ENCODE data around the gene VWA5A.

Gene VWA5A

GRCh38 chr11:124096364-124096763, 18.9 kb upstream of the VWA5A start:
- TF ChIP-seq TEAD4 (IDR thresholded peaks at IDR 0.05) (no peak), CREB1 (IDR thresholded peaks at IDR 0.05; ENCODE audit: low read depth) (no peak), TCF12 (IDR thresholded peaks at IDR 0.05; ENCODE audit: low read depth) (no peak), TAF1 (IDR thresholded peaks at IDR 0.05; ENCODE audit: low read depth) (no peak), ZBTB7A (IDR thresholded peaks at IDR 0.05; ENCODE audit: low read depth) (no peak), RAD21 (IDR thresholded peaks at IDR 0.05; ENCODE audit: low read depth) (no peak), NFIC (IDR thresholded peaks at IDR 0.05) (no peak), FOXM1 (IDR thresholded peaks at IDR 0.05; ENCODE audit: borderline replicate concordance, low read depth) (no peak), EP300 (IDR thresholded peaks at IDR 0.05; ENCODE audit: borderline replicate concordance) (no peak), YY1 (IDR thresholded peaks at IDR 0.05; ENCODE audit: low read depth) (no peak), EGR1 (IDR thresholded peaks at IDR 0.05) (no peak), CEBPB (IDR thresholded peaks at IDR 0.05) (no peak), MAX (IDR thresholded peaks at IDR 0.05) (no peak)
- TF ChIP-seq, protein P1, sequence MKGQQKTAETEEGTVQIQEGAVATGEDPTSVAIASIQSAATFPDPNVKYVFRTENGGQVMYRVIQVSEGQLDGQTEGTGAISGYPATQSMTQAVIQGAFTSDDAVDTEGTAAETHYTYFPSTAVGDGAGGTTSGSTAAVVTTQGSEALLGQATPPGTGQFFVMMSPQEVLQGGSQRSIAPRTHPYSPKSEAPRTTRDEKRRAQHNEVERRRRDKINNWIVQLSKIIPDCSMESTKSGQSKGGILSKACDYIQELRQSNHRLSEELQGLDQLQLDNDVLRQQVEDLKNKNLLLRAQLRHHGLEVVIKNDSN (IDR thresholded peaks at IDR 0.05), result no peak
- TF ChIP-seq, protein P2, sequence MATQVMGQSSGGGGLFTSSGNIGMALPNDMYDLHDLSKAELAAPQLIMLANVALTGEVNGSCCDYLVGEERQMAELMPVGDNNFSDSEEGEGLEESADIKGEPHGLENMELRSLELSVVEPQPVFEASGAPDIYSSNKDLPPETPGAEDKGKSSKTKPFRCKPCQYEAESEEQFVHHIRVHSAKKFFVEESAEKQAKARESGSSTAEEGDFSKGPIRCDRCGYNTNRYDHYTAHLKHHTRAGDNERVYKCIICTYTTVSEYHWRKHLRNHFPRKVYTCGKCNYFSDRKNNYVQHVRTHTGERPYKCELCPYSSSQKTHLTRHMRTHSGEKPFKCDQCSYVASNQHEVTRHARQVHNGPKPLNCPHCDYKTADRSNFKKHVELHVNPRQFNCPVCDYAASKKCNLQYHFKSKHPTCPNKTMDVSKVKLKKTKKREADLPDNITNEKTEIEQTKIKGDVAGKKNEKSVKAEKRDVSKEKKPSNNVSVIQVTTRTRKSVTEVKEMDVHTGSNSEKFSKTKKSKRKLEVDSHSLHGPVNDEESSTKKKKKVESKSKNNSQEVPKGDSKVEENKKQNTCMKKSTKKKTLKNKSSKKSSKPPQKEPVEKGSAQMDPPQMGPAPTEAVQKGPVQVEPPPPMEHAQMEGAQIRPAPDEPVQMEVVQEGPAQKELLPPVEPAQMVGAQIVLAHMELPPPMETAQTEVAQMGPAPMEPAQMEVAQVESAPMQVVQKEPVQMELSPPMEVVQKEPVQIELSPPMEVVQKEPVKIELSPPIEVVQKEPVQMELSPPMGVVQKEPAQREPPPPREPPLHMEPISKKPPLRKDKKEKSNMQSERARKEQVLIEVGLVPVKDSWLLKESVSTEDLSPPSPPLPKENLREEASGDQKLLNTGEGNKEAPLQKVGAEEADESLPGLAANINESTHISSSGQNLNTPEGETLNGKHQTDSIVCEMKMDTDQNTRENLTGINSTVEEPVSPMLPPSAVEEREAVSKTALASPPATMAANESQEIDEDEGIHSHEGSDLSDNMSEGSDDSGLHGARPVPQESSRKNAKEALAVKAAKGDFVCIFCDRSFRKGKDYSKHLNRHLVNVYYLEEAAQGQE (IDR thresholded peaks at IDR 0.05; ENCODE audit: low read depth), result no peak

GRCh38 chr11:124098141-124098540, 17.1 kb upstream of the VWA5A start:
- TF ChIP-seq TEAD4 (IDR thresholded peaks at IDR 0.05), result no peak

DNA sequence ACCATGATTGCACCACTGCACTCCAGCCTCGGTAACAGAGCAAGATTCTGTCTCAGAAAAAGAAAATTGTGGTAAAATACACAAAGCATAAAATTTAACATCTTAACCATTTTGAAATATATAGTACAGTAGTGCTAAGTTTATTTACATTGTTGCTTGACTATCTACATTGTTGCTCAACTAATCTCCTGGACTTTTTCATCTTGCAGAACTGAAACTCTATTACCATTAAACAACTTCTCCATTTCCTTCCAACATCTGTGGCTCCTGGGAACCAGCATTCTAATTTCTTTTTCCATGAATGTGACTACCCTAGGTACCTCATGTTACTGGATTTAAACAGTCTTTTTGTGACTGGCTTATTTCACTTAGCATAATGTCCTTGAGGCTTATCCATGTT, 13.5 kb upstream of the VWA5A start:
- TF ChIP-seq, protein P2 (IDR thresholded peaks at IDR 0.05; ENCODE audit: low read depth), result no peak
- TF ChIP-seq TCF12 (IDR thresholded peaks at IDR 0.05; ENCODE audit: low read depth) (no peak), ZBTB7A (IDR thresholded peaks at IDR 0.05; ENCODE audit: low read depth) (no peak), YY1 (IDR thresholded peaks at IDR 0.05; ENCODE audit: low read depth) (no peak), TAF1 (IDR thresholded peaks at IDR 0.05; ENCODE audit: low read depth) (no peak), MAX (IDR thresholded peaks at IDR 0.05) (no peak), CREB1 (IDR thresholded peaks at IDR 0.05; ENCODE audit: low read depth) (no peak), TEAD4 (IDR thresholded peaks at IDR 0.05) (no peak), CEBPB (IDR thresholded peaks at IDR 0.05) (no peak), FOXM1 (IDR thresholded peaks at IDR 0.05; ENCODE audit: borderline replicate concordance, low read depth) (no peak)
- TF ChIP-seq, protein P1 (IDR thresholded peaks at IDR 0.05), result no peak

DNA sequence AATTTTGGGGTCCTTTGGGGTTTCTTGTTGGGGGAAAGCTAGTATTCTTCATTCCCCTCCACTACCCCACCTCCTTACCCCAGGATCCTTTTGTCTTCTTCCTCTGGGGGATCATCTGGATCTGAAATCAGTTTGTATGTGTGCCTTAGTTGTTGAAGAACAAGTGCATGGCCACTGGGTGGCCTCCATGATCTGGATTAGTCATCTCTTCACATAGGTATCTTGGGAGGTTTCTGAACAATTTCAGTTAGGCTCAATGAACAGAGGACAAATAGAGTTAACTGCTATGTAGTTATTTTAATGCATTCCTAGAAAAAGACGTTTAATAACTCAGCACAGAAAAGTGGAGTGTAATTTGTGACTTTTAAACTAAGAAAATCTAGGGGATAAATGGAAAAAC, 7.1 kb upstream of the VWA5A start:
- TF ChIP-seq EP300 (IDR thresholded peaks at IDR 0.05; ENCODE audit: borderline replicate concordance), result no peak
- no peak for TF ChIP-seq YY1 (IDR thresholded peaks at IDR 0.05; ENCODE audit: low read depth)
- no peak for TF ChIP-seq ZBTB7A (IDR thresholded peaks at IDR 0.05; ENCODE audit: low read depth)
- no peak for TF ChIP-seq FOXM1 (IDR thresholded peaks at IDR 0.05; ENCODE audit: borderline replicate concordance, low read depth)
- TF ChIP-seq TAF1 (IDR thresholded peaks at IDR 0.05; ENCODE audit: low read depth), result no peak
- TF ChIP-seq TCF12 (IDR thresholded peaks at IDR 0.05; ENCODE audit: low read depth), result no peak
- TF ChIP-seq RAD21 (IDR thresholded peaks at IDR 0.05; ENCODE audit: low read depth), result no peak
- TF ChIP-seq CEBPB (IDR thresholded peaks at IDR 0.05), result no peak
- TF ChIP-seq TEAD4 (IDR thresholded peaks at IDR 0.05), result no peak
- TF ChIP-seq, protein P1 (IDR thresholded peaks at IDR 0.05), result no peak
- TF ChIP-seq, protein P2 (IDR thresholded peaks at IDR 0.05; ENCODE audit: low read depth), result no peak
- no peak for TF ChIP-seq CREB1 (IDR thresholded peaks at IDR 0.05; ENCODE audit: low read depth)
- no peak for TF ChIP-seq NFIC (IDR thresholded peaks at IDR 0.05)
